GM19438 (cell line): ENCODE data around the gene SLAIN2.

Experiments
- ATAC-seq: cut with Tn5 transposase; IDR thresholded peaks from one replicate; pipeline ENCODE4 v1.9.1; 2021; ENCODE audit warnings: low read depth; ENCODE audit not compliant: unreplicated experiment

SLAIN2 gene

DNA sequence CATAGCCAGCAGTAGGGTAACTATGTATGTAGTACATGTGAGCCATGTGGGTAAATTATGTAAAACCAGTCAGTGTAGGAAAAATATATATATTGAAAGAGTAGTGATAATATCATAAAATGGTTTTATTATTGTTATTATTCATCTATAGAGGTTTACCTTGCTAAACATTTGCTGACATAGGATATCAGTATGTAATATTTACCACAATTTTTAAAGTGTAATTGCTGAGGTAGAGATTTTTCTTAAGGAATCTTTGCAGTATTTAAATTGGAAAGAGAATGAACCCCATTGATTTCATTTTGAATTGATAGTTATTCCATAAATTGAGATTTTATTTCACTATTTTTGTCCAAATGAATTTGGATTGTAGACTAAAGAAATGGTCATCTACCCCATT lies 27.1 kb downstream of the SLAIN2 start:
- no peak for ATAC-seq

DNA sequence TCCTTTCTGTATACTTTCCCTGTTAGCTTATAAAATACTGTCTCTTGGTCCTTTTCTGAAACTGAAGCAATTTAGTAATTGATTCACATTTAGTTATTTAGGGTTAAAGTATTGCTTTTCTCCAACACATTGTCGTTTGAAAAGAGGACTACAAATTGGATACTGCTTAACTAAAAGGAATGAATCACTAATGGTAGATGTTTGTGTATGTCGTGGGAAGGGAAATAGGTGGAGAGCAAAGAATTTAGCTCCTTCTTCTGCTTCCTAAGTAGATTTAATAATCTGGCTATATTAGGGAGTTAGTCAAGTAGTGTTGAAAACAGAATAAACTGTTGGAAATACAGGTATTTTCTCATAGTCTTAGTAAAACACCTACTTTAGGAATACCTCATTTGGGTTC lies 27.9 kb downstream of the SLAIN2 start:
- no peak for ATAC-seq

DNA sequence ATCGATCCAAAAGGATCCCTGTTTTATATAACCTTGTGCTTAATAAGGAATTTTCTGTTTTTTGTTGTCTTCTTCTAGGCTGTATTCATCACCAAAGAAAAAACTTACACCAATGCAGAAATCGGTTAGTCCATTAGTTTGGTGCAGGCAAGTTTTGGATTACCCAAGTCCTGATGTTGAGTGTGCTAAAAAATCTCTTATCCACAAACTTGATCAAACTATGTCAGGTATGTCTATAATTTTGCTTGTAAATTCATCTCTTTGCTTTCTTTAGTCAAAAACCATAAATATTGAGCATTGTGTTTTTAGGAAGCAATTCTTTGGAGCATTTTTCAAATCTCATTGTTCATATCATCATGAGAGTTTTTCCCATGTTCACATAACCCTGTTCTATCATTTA lies 28.4 kb downstream of the SLAIN2 start:
- no peak for ATAC-seq

DNA sequence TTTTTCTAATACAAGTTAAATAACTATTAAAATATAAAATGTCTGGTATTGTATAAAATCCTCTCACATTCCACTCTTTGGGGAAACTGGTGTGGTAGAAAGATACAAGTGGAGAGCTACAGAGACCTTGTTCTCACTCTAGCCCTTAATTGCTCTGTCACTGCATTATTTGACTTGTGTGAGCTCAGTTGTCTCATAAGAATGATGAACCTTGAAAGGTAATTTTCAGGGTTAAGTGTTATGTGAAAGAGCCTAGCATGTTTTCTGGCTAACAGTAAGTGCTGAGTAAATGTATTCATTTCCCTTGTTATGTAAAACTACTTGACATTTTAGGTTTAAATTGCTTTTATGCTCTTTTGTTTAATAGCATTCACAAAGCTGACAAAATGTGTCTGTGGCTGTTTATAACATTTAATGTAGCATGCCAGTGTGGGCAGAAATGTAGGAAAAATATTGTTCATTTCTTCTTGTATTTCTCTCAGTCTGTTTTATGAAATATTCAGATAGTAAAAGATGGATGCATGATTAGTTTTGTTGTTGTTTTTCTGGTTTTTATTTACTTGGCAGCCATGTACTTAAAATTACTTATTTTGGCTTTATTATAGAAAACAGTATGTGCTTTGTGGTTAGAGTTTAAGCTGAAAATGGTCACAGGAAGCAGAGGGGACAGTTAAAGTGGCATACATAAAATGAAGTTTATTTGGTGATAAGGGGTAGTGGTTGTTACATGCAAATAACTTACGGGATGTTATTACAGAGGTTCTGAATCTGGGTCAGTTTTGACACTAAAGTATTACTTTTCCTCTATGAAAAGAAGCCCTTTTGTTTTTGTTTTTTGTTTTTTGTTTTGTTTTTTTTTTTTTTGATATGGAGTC lies 29.2 kb downstream of the SLAIN2 start:
- ATAC-seq = no peak

DNA sequence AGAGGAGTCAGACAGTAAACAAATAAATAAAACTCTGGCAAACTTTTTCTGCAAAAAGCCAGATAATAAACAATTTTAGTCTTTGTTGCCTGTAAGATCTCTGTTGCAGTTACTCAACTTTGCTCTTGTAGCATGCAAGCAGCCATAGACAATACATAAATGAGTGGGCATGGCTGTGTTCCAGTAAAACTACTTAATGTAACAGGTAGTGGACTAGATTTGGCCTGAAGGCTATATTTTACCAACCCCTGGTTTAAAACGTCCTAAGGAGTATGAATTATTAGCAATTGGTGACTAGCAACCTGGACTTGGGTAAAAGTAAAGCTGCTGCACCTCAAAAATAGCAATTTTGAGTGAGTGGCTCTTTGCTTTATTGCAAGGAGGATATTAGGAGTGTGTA lies 30.9 kb downstream of the SLAIN2 start:
- ATAC-seq = no peak

GRCh38 chr4:48375651-48376304 lies 34.4 kb downstream of the SLAIN2 start:
- ATAC-seq = no peak

DNA sequence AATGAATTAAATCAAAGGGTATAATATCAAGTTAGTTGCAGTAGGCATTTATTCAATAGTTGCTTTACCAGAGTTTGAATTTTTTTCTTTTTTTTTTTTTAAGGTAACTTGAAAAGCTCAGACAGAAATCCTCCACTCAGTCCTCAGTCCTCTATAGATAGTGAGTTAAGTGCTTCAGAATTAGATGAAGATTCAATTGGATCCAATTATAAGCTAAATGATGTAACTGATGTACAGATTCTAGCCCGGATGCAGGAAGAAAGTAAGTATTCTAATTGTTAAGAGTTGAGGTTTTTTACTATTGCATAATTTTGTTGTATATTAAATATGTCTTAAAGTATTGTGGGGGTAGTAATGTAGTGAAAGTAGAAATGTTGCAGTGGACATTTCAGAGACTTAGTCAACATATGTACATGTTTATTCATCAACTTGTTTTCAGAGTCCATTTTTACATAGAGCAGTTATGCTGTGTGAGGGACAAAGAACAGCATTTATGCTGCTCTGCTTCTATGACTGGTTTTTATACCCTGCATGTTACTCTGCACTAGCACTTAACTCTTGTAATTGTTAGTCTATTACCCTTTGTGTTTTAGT lies 38.4 kb downstream of the SLAIN2 start:
- ATAC-seq = no peak

GRCh38 chr4:48380583-48381167 lies 39.3 kb downstream of the SLAIN2 start:
- ATAC-seq = no peak

- no peak for ATAC-seq
Observed at GRCh38 chr4:48388525-48389154, 47.3 kb downstream of the SLAIN2 start.

- ATAC-seq = no peak
Observed at GRCh38 chr4:48396043-48396442, 54.7 kb downstream of the SLAIN2 start.

DNA sequence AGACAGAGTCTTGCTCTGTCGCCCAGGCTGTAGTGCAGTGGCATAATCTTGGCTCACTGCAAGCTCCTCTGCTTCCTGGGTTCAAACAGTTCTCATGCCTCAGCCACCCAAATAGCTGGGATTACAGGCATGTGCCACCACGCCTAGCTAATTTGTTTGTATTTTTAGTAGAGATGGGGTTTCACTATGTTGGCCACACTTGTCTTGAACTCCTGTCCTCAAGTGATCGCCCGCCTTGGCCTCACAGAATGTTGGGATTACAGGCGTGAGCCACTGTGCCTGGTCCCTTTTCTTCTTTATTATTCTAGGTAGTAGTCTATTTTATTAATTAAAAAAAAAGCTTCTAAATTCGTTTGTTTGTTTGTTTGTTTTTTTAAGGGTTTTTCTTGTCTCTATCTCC lies 59.1 kb downstream of the SLAIN2 start:
- ATAC-seq = no peak

- no peak for ATAC-seq
Observed at GRCh38 chr4:48403358-48403757, 62.0 kb downstream of the SLAIN2 start.

DNA sequence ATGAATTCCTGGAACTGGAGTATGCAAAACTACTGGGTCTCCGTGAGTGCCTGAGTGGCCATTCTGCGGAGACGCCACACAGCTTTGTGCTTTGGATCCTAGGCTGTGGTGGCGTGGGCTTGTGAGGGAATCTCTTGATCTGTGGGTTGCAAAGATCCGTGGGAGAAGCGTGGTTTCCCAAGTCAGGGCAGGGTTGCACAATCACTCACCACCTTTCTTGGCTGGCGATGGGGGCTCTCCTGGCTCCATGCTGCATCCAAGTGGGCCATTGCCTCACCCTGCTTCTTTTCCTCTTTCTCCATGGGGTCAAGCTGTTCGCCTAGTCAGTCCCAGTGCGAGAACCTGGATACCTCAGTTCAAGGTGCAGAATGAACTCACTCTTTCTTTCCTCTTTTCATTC lies 62.5 kb downstream of the SLAIN2 start:
- no peak for ATAC-seq

DNA sequence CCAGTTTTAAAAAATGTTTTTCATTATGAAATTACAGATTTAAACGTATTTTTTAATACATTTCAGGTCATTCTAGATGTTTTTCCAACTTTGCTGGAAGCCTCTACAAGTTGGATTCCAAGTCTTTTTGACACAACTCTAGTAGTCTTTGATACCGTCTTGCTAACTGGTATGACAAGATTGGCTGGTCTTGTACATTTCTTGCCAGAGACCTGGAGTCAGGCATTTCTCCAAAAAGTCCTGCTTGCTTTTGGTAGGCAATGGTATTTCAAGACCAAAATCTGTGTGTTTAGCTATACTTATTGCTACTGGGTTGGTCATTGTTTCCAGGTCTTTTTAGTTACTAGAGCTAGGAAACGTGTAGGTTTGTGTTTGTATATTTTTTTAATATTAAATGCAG lies 64.6 kb downstream of the SLAIN2 start:
- no peak for ATAC-seq

DNA sequence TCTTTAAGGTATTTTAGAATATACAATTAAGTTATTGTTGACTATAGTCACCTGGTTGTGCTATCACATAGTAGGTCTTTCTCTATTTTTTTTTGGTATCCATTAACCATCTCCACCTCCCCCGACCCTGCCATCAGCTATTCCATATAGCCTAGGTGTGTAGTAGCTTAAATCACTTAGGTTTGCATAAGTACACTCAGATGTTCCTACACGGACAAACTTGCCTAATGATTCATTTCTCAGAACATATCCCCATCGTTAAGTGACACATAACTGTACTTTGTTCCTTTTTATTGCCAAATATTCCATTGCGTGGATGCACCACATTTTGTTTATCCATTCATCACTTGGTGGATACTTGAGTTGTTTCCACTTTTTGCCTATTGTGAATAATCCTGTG lies 67.9 kb downstream of the SLAIN2 start:
- ATAC-seq = no peak

DNA sequence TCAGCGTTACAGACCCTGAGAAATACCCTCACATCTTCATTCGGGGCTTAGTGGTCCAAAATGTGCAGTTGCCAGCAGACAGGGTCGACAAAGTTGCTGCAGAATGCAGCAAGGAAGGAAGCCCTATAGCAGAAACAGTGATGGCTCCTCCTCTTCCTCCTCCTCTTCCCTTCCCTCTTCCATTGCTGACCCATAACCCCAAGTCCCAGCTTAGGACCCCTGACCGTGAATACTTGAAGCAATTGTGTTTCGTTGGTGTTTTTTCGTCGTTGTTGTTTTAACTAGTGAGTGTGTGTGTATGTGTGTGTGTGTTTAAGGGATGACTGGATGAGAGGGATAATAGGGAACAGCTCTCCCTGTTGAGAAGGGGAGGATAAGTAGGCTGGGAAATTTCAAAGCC lies 69.5 kb downstream of the SLAIN2 start:
- ATAC-seq = no peak

GRCh38 chr4:48420144-48420543 lies 78.8 kb downstream of the SLAIN2 start:
- ATAC-seq = no peak

GRCh38 chr4:48421101-48421500 lies 79.8 kb downstream of the SLAIN2 start:
- no peak for ATAC-seq

DNA sequence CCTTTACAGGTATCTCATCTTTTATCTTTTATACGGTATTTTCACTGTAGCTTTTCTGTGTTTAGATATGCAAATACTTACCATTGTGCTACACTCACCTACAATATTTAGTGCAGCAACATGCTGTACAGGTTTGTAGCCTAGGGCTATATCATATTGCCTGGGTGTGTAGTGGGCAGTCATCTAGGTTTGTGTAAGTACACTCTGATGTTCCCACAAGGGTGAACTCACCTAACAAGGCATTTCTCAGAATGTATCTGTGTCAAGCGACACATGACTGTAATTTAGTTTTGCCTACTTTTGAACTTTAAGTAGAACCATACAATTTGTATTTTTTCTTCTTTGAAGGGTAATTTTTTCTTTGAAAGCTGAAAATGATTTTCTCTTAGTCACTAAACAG lies 87.6 kb downstream of the SLAIN2 start:
- ATAC-seq = no peak

DNA sequence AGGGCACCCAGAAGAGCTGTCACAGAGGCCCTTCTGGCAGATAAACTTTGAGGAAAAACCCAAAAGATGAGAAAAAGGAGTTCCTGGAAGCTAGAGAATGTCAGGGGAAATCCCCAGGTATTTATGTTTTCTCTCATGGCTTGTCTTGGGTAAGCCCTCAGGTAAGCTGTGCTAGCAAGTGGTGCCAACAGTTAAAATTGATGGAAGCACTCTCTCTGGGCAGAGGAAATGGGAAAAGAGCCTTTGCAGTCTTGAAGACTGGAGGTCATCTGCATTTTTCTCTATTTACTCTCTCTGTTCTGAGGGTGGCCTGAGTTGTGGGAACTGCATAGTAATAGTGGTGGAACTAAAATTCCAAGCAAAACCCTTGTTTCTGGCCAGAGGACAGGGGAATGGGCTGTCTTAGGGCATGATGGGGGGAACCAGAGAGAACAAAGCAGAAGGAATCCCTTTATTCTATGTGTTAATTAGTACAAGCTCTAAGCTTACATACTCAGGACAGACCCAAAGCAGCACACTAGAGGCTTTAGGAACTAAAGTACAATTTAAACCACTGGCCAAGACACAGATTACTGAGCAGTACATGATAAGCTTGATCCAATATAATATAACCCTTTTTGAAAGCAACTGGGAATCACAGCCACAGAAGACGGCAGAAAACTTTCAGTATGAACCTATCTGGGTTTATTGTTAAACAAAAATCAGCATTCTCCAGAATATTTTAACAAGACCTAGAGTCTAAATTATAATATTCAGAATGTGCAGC lies 88.6 kb downstream of the SLAIN2 start:
- ATAC-seq = no peak
